Mucosa of rectum (tissue), 2 donors: ENCODE results near the gene TCF20.

Experiments
- H3K27ac ChIP-seq, 2 donors: one replicate each; pipeline ENCODE4 v1.7.0; 2013; ENCODE audit warnings: inconsistent platforms in 2 of 2, low read depth in 2 of 2, low read length in 2 of 2
- H3K27me3 ChIP-seq, 2 donors: one replicate each; pipeline ENCODE4 v1.7.0; 2013; ENCODE audit warnings: low read length in 2 of 2; ENCODE audit not compliant: control insufficient read depth in 2 of 2, insufficient read depth in 2 of 2
- H3K36me3 ChIP-seq, 2 donors: one replicate each; pipeline ENCODE4 v1.7.0; 2013; ENCODE audit warnings: low read length in 2 of 2; ENCODE audit not compliant: control insufficient read depth in 2 of 2, insufficient read depth in 2 of 2
- H3K4me1 ChIP-seq, 2 donors: one replicate each; pipeline ENCODE4 v1.7.0; 2013; ENCODE audit warnings: low read length in 2 of 2, mild to moderate bottlenecking in 1 of 2; ENCODE audit not compliant: control insufficient read depth in 2 of 2, insufficient read depth in 2 of 2
- H3K4me3 ChIP-seq, 2 donors: one replicate each; pipeline ENCODE4 v1.7.0; 2013; ENCODE audit warnings: low read length in 2 of 2
- H3K9ac ChIP-seq, 2 donors: one replicate each; pipeline ENCODE4 v1.7.0; 2013; ENCODE audit warnings: low read length in 2 of 2, low read depth in 1 of 2, mild to moderate bottlenecking in 1 of 2
- H3K9me3 ChIP-seq, 2 donors: one replicate each; pipeline ENCODE4 v1.7.0; 2013; ENCODE audit warnings: low read length in 2 of 2; ENCODE audit not compliant: control insufficient read depth in 2 of 2
- donor health status: healthy.
- donor health status: Normal muscosa, but diverticular disease.

Gene TCF20

GRCh38 chr22:42282252-42282942 is 11.9 kb upstream of the TCF20 start:
- Histone ChIP-seq H3K27me3 (peaks cover 5 to 10% of the 10 kb centered on the region in 2 donors), H3K9me3 (no peaks in the 10 kb centered on the region), H3K4me1 (peaks cover 22 to 27% of the 10 kb centered on the region in 2 donors), H3K27ac (peak overlapping the region in 1 of 2 donors; percentile 48), H3K9ac (peak overlapping the region in 1 of 2 donors; percentile 11), H3K36me3 (peaks cover 0 to under 1% of the 10 kb centered on the region in 2 donors), H3K4me3 (no peak overlapping the region)

DNA sequence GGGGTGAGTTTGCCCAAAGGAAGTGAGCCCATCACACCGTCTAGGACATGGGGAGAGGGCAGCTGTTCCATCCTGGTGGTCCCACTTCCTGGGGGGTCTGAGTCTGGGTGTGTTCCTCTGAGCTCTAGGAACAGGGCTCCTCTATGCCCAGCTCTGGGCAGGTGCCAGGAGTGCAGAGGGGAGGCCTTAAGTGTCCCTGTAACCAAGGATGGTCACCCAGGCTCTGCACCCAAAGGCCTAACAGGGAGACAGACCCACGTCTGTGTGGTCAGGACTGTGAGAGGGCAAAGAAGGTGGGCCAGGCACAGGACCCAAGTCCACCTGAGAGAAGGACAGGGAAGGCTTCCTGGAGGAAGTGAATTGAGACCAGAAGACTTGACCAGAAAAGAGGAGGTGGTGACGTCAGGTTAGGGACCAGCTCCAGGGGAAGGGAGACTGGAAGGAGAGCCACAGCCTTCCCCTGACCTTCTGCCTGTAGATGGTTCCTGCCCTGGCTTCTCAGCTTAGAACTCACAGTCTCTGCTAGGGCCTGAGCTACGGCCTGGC is 11.3 kb upstream of the TCF20 start:
- H3K36me3 ChIP-seq, result peaks cover 0 to 2% of the 10 kb centered on the region in 2 donors
- no peaks in the 10 kb centered on the region for H3K9me3 ChIP-seq
- peak overlapping the region in 1 of 2 donors; percentile 11 for H3K9ac ChIP-seq
- peaks cover 22 to 27% of the 10 kb centered on the region in 2 donors for H3K4me1 ChIP-seq
- peaks cover 5 to 10% of the 10 kb centered on the region in 2 donors for H3K27me3 ChIP-seq
- no peak overlapping the region for H3K27ac ChIP-seq
- no peak overlapping the region for H3K4me3 ChIP-seq

DNA sequence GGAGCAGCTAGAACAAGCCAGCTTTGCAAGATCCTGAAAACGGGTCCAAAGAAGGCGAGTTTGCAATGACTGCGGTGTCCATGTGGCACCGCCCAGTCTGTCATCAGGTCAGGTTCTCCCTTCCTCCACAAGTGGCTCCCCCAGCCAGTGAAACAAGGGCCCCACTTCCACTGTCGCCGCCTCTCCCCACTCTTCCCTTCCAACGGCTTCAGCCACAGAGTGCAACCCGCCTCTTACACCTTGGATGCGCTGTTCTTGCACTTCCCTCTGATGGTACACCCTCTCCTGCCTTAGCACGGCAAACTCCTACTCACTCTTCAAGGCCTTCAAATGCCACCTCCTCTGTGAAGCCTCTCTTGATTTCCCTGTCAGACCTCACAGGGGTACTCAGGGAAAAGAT is 10.8 kb upstream of the TCF20 start:
- peaks cover 5 to 10% of the 10 kb centered on the region in 2 donors for H3K27me3 ChIP-seq
- peaks cover 0 to 2% of the 10 kb centered on the region in 2 donors for H3K36me3 ChIP-seq
- H3K9me3 ChIP-seq, result no peaks in the 10 kb centered on the region
- no peak overlapping the region for H3K9ac ChIP-seq
- H3K4me3 ChIP-seq, result no peak overlapping the region
- peaks cover 22 to 27% of the 10 kb centered on the region in 2 donors for H3K4me1 ChIP-seq
- H3K27ac ChIP-seq, result no peak overlapping the region

- H3K27ac ChIP-seq, result no peak overlapping the region
- peaks cover 5 to 10% of the 10 kb centered on the region in 2 donors for H3K27me3 ChIP-seq
- H3K36me3 ChIP-seq, result peaks cover 0 to 2% of the 10 kb centered on the region in 2 donors
- no peak overlapping the region for H3K4me3 ChIP-seq
- no peaks in the 10 kb centered on the region for H3K9me3 ChIP-seq
- H3K4me1 ChIP-seq, result peaks cover 22 to 27% of the 10 kb centered on the region in 2 donors
- no peak overlapping the region for H3K9ac ChIP-seq
Observed at GRCh38 chr22:42280836-42281235, 10.4 kb upstream of the TCF20 start.

GRCh38 chr22:42280140-42280539 is 9.7 kb upstream of the TCF20 start:
- Histone ChIP-seq H3K36me3 (peaks cover 0 to 2% of the 10 kb centered on the region in 2 donors), H3K9me3 (no peaks in the 10 kb centered on the region), H3K4me1 (peaks cover 22 to 27% of the 10 kb centered on the region in 2 donors), H3K27ac (no peak overlapping the region), H3K9ac (no peak overlapping the region), H3K4me3 (no peak overlapping the region), H3K27me3 (peaks cover 5 to 10% of the 10 kb centered on the region in 2 donors)

GRCh38 chr22:42279425-42280020 is 9.1 kb upstream of the TCF20 start:
- H3K4me3 ChIP-seq, result no peak overlapping the region
- H3K9me3 ChIP-seq, result no peaks in the 10 kb centered on the region
- peaks cover 5% of the 10 kb centered on the region in 2 donors for H3K27me3 ChIP-seq
- H3K4me1 ChIP-seq, result peaks cover 22 to 27% of the 10 kb centered on the region in 2 donors
- no peak overlapping the region for H3K27ac ChIP-seq
- H3K9ac ChIP-seq, result no peak overlapping the region
- H3K36me3 ChIP-seq, result peaks cover 0 to 2% of the 10 kb centered on the region in 2 donors

DNA sequence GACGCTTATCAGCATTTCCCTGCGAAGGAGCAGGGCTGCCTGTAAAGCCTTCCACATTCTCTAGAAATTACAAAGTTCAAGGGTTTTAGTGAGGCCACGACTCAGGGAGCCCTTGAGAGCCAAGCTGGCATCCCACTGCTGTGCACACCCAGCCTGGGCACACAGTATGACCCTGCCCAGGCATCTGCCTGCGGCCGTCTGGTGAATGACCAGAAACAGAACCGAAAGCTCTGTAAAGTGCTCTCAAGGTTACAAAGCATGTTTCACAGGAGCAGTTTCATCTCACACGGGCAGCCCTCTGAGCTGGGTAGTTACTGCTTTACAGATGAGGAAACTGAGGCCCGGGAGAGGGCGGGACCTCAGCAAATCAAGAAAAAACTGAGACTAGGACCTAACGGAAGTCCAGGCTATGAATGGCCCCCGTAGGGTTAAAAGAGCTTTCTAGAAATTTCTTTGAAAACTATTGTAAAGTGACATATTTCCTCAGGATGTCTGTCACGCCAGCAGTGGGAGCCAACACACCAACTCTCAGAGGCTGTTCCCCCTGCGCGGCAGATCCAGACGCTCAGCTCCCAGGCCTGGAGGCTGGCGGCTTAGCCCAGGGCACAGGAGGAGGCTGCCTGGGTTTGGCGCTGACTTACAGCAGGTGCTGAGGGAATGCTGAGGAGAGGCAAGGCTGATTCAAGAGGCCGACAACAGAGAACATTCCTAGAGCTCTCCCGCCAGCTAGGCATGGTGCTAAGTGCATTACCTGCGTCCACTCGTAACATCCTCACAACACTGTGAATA is 7.7 kb upstream of the TCF20 start:
- no peak overlapping the region for H3K27ac ChIP-seq
- peaks cover 0 to 2% of the 10 kb centered on the region in 2 donors for H3K36me3 ChIP-seq
- no peaks in the 10 kb centered on the region for H3K27me3 ChIP-seq
- H3K9ac ChIP-seq, result no peak overlapping the region
- no peak overlapping the region for H3K4me3 ChIP-seq
- H3K4me1 ChIP-seq, result peaks cover 15 to 27% of the 10 kb centered on the region in 2 donors
- H3K9me3 ChIP-seq, result no peaks in the 10 kb centered on the region

DNA sequence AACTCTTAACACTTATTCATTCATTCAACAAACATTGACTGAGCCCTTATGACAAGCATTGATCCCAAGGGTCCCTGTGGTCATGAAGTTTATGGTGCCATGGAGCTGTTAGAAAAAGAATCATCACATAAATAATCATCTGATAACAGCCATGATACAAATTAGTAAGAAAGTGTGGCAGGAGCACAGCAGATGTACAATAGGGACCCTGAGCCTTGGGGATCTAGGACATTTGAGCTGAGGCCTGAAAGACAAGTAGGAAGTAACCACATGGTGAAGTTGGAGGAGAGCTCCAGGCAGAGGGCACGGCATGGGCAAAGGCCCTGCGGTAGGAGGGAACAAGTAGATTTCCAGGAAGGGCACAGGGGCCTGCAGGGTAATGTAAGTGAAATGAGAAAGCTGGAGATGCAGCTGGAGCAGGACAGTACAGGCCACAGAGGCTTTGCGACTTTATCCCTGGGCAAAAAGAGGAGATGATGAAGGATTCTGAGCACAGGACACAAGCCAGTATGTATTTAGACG is 6.8 kb upstream of the TCF20 start:
- Histone ChIP-seq H3K4me3 (no peak overlapping the region), H3K4me1 (peaks cover 11 to 20% of the 10 kb centered on the region in 2 donors), H3K9ac (no peak overlapping the region), H3K9me3 (no peaks in the 10 kb centered on the region), H3K36me3 (peaks cover 0 to 2% of the 10 kb centered on the region in 2 donors), H3K27ac (no peak overlapping the region), H3K27me3 (no peaks in the 10 kb centered on the region)

GRCh38 chr22:42275970-42276369 is 5.5 kb upstream of the TCF20 start:
- H3K9me3 ChIP-seq, result no peaks in the 10 kb centered on the region
- no peaks in the 10 kb centered on the region for H3K27me3 ChIP-seq
- H3K4me1 ChIP-seq, result peaks cover 8 to 27% of the 10 kb centered on the region in 2 donors
- no peak overlapping the region for H3K27ac ChIP-seq
- peaks cover 0 to 2% of the 10 kb centered on the region in 2 donors for H3K36me3 ChIP-seq
- H3K9ac ChIP-seq, result no peak overlapping the region
- no peak overlapping the region for H3K4me3 ChIP-seq
